Measurements from ENCODE around the gene HRH1. TPM values are rescaled to one million over a fixed set of nuclear protein-coding genes. Genes with fewer than 3 reads are reported as not detected.
A peak's percentile ranks its signal among the peaks of the same experiment; 100 is the strongest.
"Not testable (repeated sequence)": the region's sequence is repeated elsewhere in the genome, so short reads cannot be mapped to it uniquely, and the experiment has no call there.

HRH1 gene
- 8.7 and 9.5 TPM in 2 replicates for total RNA-seq (2014; rRNA removed)
- 3.0 TPM for polyA plus RNA-seq (2012)

GRCh38 chr3:11154036-11154952, at the start of gene HRH1:
Gene HRH1 (plus strand): TSS chr3:11154493. CDS start chr3:11259038, 104,545 bp downstream.
- no peak for DNase-seq (ENCODE audit: low read depth)

- DNase-seq (ENCODE audit: low read depth) = not testable (repeated sequence)
Observed at GRCh38 chr3:11113316-11113715, 41.0 kb upstream of the HRH1 start.

- DNase-seq (ENCODE audit: low read depth) = no peak
Observed at GRCh38 chr3:11115548-11115947, 38.7 kb upstream of the HRH1 start.

GRCh38 chr3:11116336-11117059, 37.8 kb upstream of the HRH1 start:
- DNase-seq (ENCODE audit: low read depth) = no peak

GRCh38 chr3:11117591-11117990, 36.7 kb upstream of the HRH1 start:
- no peak for DNase-seq (ENCODE audit: low read depth)

GRCh38 chr3:11118181-11118682, 36.1 kb upstream of the HRH1 start:
- peak; percentile 83 for DNase-seq (ENCODE audit: low read depth)

- DNase-seq (ENCODE audit: low read depth) = peak; percentile 55
Observed at GRCh38 chr3:11120091-11120805, 34.0 kb upstream of the HRH1 start.

GRCh38 chr3:11126653-11127052, 27.6 kb upstream of the HRH1 start:
- no peak for DNase-seq (ENCODE audit: low read depth)

- DNase-seq (ENCODE audit: low read depth) = no peak
Observed at GRCh38 chr3:11128682-11129632, 25.3 kb upstream of the HRH1 start.

GRCh38 chr3:11130385-11130784, 23.9 kb upstream of the HRH1 start:
- DNase-seq (ENCODE audit: low read depth) = no peak

- DNase-seq (ENCODE audit: low read depth) = no peak
Observed at GRCh38 chr3:11131371-11131770, 22.9 kb upstream of the HRH1 start.

- DNase-seq (ENCODE audit: low read depth) = not testable (repeated sequence)
Observed at GRCh38 chr3:11131886-11132285, 22.4 kb upstream of the HRH1 start.

- DNase-seq (ENCODE audit: low read depth) = no peak
Observed at GRCh38 chr3:11132861-11133260, 21.4 kb upstream of the HRH1 start.

GRCh38 chr3:11134794-11135193, 19.5 kb upstream of the HRH1 start:
- peak; percentile 44 for DNase-seq (ENCODE audit: low read depth)

GRCh38 chr3:11136116-11136515, 18.2 kb upstream of the HRH1 start:
- peak; percentile 49 for DNase-seq (ENCODE audit: low read depth)

GRCh38 chr3:11136830-11137626, 17.3 kb upstream of the HRH1 start:
- peak; percentile 100 for DNase-seq (ENCODE audit: low read depth)

GRCh38 chr3:11137627-11137959, 16.7 kb upstream of the HRH1 start:
- DNase-seq (ENCODE audit: low read depth) = no peak

GRCh38 chr3:11138371-11138770, 15.9 kb upstream of the HRH1 start:
- DNase-seq (ENCODE audit: low read depth) = no peak

- peak; percentile 91 for DNase-seq (ENCODE audit: low read depth)
Observed at GRCh38 chr3:11140030-11140712, 14.1 kb upstream of the HRH1 start.
